Measurements from ENCODE around the gene PAM16. TPM values are rescaled to one million over a fixed set of nuclear protein-coding genes. Genes with fewer than 3 reads are reported as not detected.

Gene PAM16
- total RNA-seq, 5 donors from 2014 or later (not counting 1 experiment from before 2014, with no cell fraction given), result 41.2 to 53.7 (median 47.4) TPM

DNA sequence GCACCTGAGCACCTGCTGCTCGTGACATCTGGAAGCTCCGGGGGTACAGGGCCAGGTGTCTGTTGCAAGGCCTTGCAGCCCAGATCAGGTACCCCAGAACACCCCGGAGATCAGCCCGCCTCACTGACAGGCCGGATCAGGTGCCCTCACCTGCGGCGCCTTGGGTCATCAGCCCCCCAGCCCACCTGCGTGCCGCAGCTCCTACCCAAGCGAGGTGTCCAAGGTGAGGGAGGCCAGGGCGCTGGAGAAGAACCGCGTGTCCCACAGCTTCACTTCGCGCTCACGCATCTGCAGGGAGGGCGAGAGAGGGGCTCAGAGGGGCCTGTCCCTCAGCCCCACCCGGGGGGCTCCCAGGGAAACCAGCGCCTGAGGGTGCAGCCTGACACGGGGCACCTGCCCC is 36.7 kb upstream of the PAM16 start:
- H3K4me1 Mint-ChIP-seq, result no peaks in the 10 kb centered on the region
- H3K27me3 Mint-ChIP-seq, result no peaks in the 10 kb centered on the region
- no peak for DNase-seq
- H3K36me3 ChIP-seq (ENCODE audit: control insufficient read depth in 2 of 2, extremely low read depth in 1 of 2, insufficient read depth in 1 of 2, low read length in 1 of 2), result peaks cover 15 to 91% of the 10 kb centered on the region in 2 donors
- over 99% methylated on average over 19 of the region's 20 CpGs for WGBS (ENCODE audit: insufficient coverage)
- ChIA-PET POLR2A (no interaction called here), CTCF (no interaction called here)
- no peaks in the 10 kb centered on the region for H3K27me3 ChIP-seq (replicated peaks in 1 of 2; ENCODE audit: control insufficient read depth in 2 of 2, extremely low read depth in 1 of 2, insufficient read depth in 2 of 2, low read length in 1 of 2)
- H3K4me3 ChIP-seq (ENCODE audit: control insufficient read depth in 1 of 2, extremely low read depth in 1 of 2, low read length in 1 of 2), result no peak overlapping the region
- H3K9me3 ChIP-seq, result no peaks in the 10 kb centered on the region
- no peak for ATAC-seq (replicated peaks in 1 of 4)
- H3K27ac Mint-ChIP-seq, result no peak overlapping the region
- no peak overlapping the region for H3K4me3 Mint-ChIP-seq
- no peaks in the 10 kb centered on the region for H3K9me3 Mint-ChIP-seq
- H3K4me1 ChIP-seq (ENCODE audit: control insufficient read depth in 1 of 2, extremely low read depth in 1 of 2, insufficient read depth in 2 of 2, low read length in 2 of 2), result peaks cover 0 to 19% of the 10 kb centered on the region in 2 experiments
- no peak overlapping the region for H3K27ac ChIP-seq (ENCODE audit: low read length)
- H3K36me3 Mint-ChIP-seq, result peaks cover 15% of the 10 kb centered on the region

- POLR2A ChIA-PET, result interaction anchor here in 1 of 2 donors (1.1 kb wide), 1 partner anchor 8 kb away, joined by 3 read pairs; no protein-coding TSS in a partner anchor
- DNase-seq (peak in 1 of 35 experiments; percentile 9), ATAC-seq (replicated peaks in 1 of 4) (no peak)
- Histone ChIP-seq H3K36me3 (ENCODE audit: control insufficient read depth in 2 of 2, extremely low read depth in 1 of 2, insufficient read depth in 1 of 2, low read length in 1 of 2) (peaks cover 21 to 86% of the 10 kb centered on the region in 2 donors), H3K4me1 (ENCODE audit: control insufficient read depth in 1 of 2, extremely low read depth in 1 of 2, insufficient read depth in 2 of 2, low read length in 2 of 2) (peaks cover 0 to 12% of the 10 kb centered on the region in 2 experiments), H3K27me3 (replicated peaks in 1 of 2; ENCODE audit: control insufficient read depth in 2 of 2, extremely low read depth in 1 of 2, insufficient read depth in 2 of 2, low read length in 1 of 2) (no peaks in the 10 kb centered on the region), H3K4me3 (ENCODE audit: control insufficient read depth in 1 of 2, extremely low read depth in 1 of 2, low read length in 1 of 2) (no peak overlapping the region), H3K27ac (ENCODE audit: low read length) (no peak overlapping the region), H3K9me3 (no peaks in the 10 kb centered on the region)
- CTCF ChIA-PET, result no interaction called here
- no peaks in the 10 kb centered on the region for H3K27me3 Mint-ChIP-seq
- H3K27ac Mint-ChIP-seq, result no peak overlapping the region
- 96% methylated on average over 3 of the region's 10 CpGs for whole genome bisulfite sequencing (ENCODE audit: insufficient coverage)
- no peaks in the 10 kb centered on the region for H3K9me3 Mint-ChIP-seq
- H3K36me3 Mint-ChIP-seq, result peaks cover 12% of the 10 kb centered on the region
- H3K4me3 Mint-ChIP-seq, result no peak overlapping the region
- H3K4me1 Mint-ChIP-seq, result no peaks in the 10 kb centered on the region
Measured at GRCh38 chr16:4386951-4387565, 35.9 kb upstream of the PAM16 start.

DNA sequence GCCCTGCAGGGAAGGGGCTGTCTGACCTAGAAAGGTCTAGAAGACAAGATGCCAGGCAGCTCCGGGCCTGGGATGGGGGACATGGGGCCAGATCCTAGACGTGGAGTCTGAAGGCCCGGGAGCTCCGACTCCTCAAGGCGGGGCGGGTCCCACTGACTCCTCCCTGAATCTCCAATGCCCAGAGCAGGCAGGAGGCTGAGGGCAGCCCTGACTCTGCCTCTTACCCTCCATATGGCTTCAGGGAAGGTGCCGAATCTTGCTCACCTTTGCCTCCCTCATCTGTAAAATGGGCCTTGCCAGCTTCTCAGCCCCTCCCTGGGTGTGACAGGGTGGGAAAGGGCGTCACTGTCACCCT is 35.3 kb upstream of the PAM16 start:
- Histone ChIP-seq H3K27ac (ENCODE audit: low read length) (no peak overlapping the region), H3K36me3 (ENCODE audit: control insufficient read depth in 2 of 2, extremely low read depth in 1 of 2, insufficient read depth in 1 of 2, low read length in 1 of 2) (peaks cover 24 to 84% of the 10 kb centered on the region in 2 donors), H3K9me3 (no peaks in the 10 kb centered on the region), H3K27me3 (replicated peaks in 1 of 2; ENCODE audit: control insufficient read depth in 2 of 2, extremely low read depth in 1 of 2, insufficient read depth in 2 of 2, low read length in 1 of 2) (no peaks in the 10 kb centered on the region), H3K4me1 (ENCODE audit: control insufficient read depth in 1 of 2, extremely low read depth in 1 of 2, insufficient read depth in 2 of 2, low read length in 2 of 2) (peaks cover 0 to 6% of the 10 kb centered on the region in 2 experiments), H3K4me3 (ENCODE audit: control insufficient read depth in 1 of 2, extremely low read depth in 1 of 2, low read length in 1 of 2) (no peak overlapping the region)
- Mint-ChIP-seq H3K27ac (no peak overlapping the region), H3K9me3 (no peaks in the 10 kb centered on the region), H3K4me3 (no peak overlapping the region), H3K27me3 (no peaks in the 10 kb centered on the region), H3K4me1 (no peaks in the 10 kb centered on the region), H3K36me3 (peaks cover 12% of the 10 kb centered on the region)
- WGBS (ENCODE audit: insufficient coverage), result 92% methylated on average over 4 of the region's 8 CpGs
- POLR2A ChIA-PET, result interaction anchor here in 1 of 2 donors (0.6 to 1.1 kb wide), 2 partner anchors 9 to 67 kb away, joined by 3 to 12 read pairs; no protein-coding TSS in a partner anchor
- no peak for ATAC-seq (replicated peaks in 1 of 4)
- DNase-seq, result no peak
- CTCF ChIA-PET, result no interaction called here

GRCh38 chr16:4385789-4386450 is 34.8 kb upstream of the PAM16 start:
- H3K36me3 ChIP-seq (ENCODE audit: control insufficient read depth in 2 of 2, extremely low read depth in 1 of 2, insufficient read depth in 1 of 2, low read length in 1 of 2), result peaks cover 28 to 84% of the 10 kb centered on the region in 2 donors
- no peak overlapping the region for H3K4me3 ChIP-seq (ENCODE audit: control insufficient read depth in 1 of 2, extremely low read depth in 1 of 2, low read length in 1 of 2)
- peak in 1 of 35 experiments; percentile 16 for DNase-seq
- H3K27me3 ChIP-seq (replicated peaks in 1 of 2; ENCODE audit: control insufficient read depth in 2 of 2, extremely low read depth in 1 of 2, insufficient read depth in 2 of 2, low read length in 1 of 2), result no peaks in the 10 kb centered on the region
- H3K27ac Mint-ChIP-seq, result no peak overlapping the region
- H3K36me3 Mint-ChIP-seq, result peaks cover 12% of the 10 kb centered on the region
- H3K9me3 Mint-ChIP-seq, result no peaks in the 10 kb centered on the region
- H3K4me1 Mint-ChIP-seq, result no peaks in the 10 kb centered on the region
- H3K4me3 Mint-ChIP-seq, result no peak overlapping the region
- POLR2A ChIA-PET, result interaction anchor here in 1 of 2 donors (0.6 to 1.1 kb wide), 2 partner anchors 9 to 66 kb away, joined by 3 to 12 read pairs; no protein-coding TSS in a partner anchor
- H3K9me3 ChIP-seq, result no peaks in the 10 kb centered on the region
- H3K4me1 ChIP-seq (ENCODE audit: control insufficient read depth in 1 of 2, extremely low read depth in 1 of 2, insufficient read depth in 2 of 2, low read length in 2 of 2), result peaks cover 0 to 6% of the 10 kb centered on the region in 2 experiments
- CTCF ChIA-PET, result interaction anchor here in 1 of 2 donors (0.6 kb wide), 1 partner anchor 20 kb away, joined by 3 read pairs; no protein-coding TSS in a partner anchor
- H3K27me3 Mint-ChIP-seq, result no peaks in the 10 kb centered on the region
- no peak for ATAC-seq (replicated peaks in 1 of 4)
- 93% methylated on average over 4 of the region's 11 CpGs for WGBS (ENCODE audit: insufficient coverage)
- H3K27ac ChIP-seq (ENCODE audit: low read length), result no peak overlapping the region

GRCh38 chr16:4385066-4385788 is 34.1 kb upstream of the PAM16 start:
- Mint-ChIP-seq H3K36me3 (peaks cover 11% of the 10 kb centered on the region), H3K27ac (no peak overlapping the region), H3K27me3 (no peaks in the 10 kb centered on the region), H3K9me3 (no peaks in the 10 kb centered on the region), H3K4me1 (no peaks in the 10 kb centered on the region), H3K4me3 (no peak overlapping the region)
- no peaks in the 10 kb centered on the region for H3K27me3 ChIP-seq (replicated peaks in 1 of 2; ENCODE audit: control insufficient read depth in 2 of 2, extremely low read depth in 1 of 2, insufficient read depth in 2 of 2, low read length in 1 of 2)
- H3K4me3 ChIP-seq (ENCODE audit: control insufficient read depth in 1 of 2, extremely low read depth in 1 of 2, low read length in 1 of 2), result no peak overlapping the region
- peaks cover 28 to 84% of the 10 kb centered on the region in 2 donors for H3K36me3 ChIP-seq (ENCODE audit: control insufficient read depth in 2 of 2, extremely low read depth in 1 of 2, insufficient read depth in 1 of 2, low read length in 1 of 2)
- no peaks in the 10 kb centered on the region for H3K9me3 ChIP-seq
- WGBS (ENCODE audit: insufficient coverage), result 93% methylated on average over 14 of the region's 20 CpGs
- no peak for ATAC-seq (replicated peaks in 1 of 4)
- peaks cover 0 to 7% of the 10 kb centered on the region in 2 experiments for H3K4me1 ChIP-seq (ENCODE audit: control insufficient read depth in 1 of 2, extremely low read depth in 1 of 2, insufficient read depth in 2 of 2, low read length in 2 of 2)
- ChIA-PET CTCF (interaction anchor here in 1 of 2 donors (0.6 kb wide), 1 partner anchor 21 kb away, joined by 3 read pairs; no protein-coding TSS in a partner anchor), POLR2A (no interaction called here)
- DNase-seq, result no peak
- no peak overlapping the region for H3K27ac ChIP-seq (ENCODE audit: low read length)

DNA sequence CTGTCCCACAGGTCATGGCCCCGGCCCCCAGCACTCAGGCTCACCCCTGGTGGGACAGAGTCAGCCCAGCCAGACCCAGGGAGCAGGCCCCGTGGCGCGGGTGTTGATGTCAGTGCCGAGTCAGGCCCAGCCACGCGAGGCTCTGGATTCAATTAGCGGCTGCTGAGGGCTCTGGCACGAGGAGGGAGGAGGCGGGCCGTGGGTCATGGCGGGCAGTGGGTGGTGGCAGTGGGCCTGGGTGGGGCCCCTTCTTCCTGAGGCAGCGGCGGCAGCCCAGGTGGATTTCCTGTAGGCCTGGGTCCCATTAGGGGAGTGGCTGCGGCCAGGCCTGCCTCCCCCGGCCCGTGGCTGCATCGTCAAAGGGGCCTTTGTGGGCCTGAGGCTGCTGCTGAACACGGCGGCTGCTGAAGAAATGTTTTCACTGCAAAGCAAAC is 33.4 kb upstream of the PAM16 start:
- H3K27ac Mint-ChIP-seq, result no peak overlapping the region
- DNase-seq (no peak), ATAC-seq (replicated peaks in 1 of 4) (no peak)
- 83% methylated on average over 17 of the region's 20 CpGs for WGBS (ENCODE audit: insufficient coverage)
- Histone ChIP-seq H3K4me1 (ENCODE audit: control insufficient read depth in 1 of 2, extremely low read depth in 1 of 2, insufficient read depth in 2 of 2, low read length in 2 of 2) (peaks cover 0 to 11% of the 10 kb centered on the region in 2 experiments), H3K27ac (ENCODE audit: low read length) (no peak overlapping the region), H3K36me3 (ENCODE audit: control insufficient read depth in 2 of 2, extremely low read depth in 1 of 2, insufficient read depth in 1 of 2, low read length in 1 of 2) (peaks cover 28 to 81% of the 10 kb centered on the region in 2 donors), H3K27me3 (replicated peaks in 1 of 2; ENCODE audit: control insufficient read depth in 2 of 2, extremely low read depth in 1 of 2, insufficient read depth in 2 of 2, low read length in 1 of 2) (no peaks in the 10 kb centered on the region), H3K9me3 (no peaks in the 10 kb centered on the region), H3K4me3 (ENCODE audit: control insufficient read depth in 1 of 2, extremely low read depth in 1 of 2, low read length in 1 of 2) (no peak overlapping the region)
- no peaks in the 10 kb centered on the region for H3K9me3 Mint-ChIP-seq
- H3K27me3 Mint-ChIP-seq, result no peaks in the 10 kb centered on the region
- H3K36me3 Mint-ChIP-seq, result peaks cover 10% of the 10 kb centered on the region
- H3K4me1 Mint-ChIP-seq, result no peaks in the 10 kb centered on the region
- CTCF ChIA-PET, result no interaction called here
- POLR2A ChIA-PET, result no interaction called here
- no peak overlapping the region for H3K4me3 Mint-ChIP-seq

Data from T-cell (primary cell).